NCI-H1694 (cell line): ENCODE measurements around the gene OPN4.

Experiments used
- DNase-seq: peaks from one replicate; lab custom pipeline; 2025; lab: John Stamatoyannopoulos, UW

The OPN4 gene

GRCh38 chr10:86647773-86648703 is 6.3 kb upstream of the OPN4 start:
- DNase-seq: no peak

GRCh38 chr10:86648704-86649427 is 5.5 kb upstream of the OPN4 start:
- no peak for DNase-seq

- no peak for DNase-seq
Measured at GRCh38 chr10:86649471-86650150, 4.7 kb upstream of the OPN4 start.

- DNase-seq: no peak
Measured at GRCh38 chr10:86650151-86650550, 4.2 kb upstream of the OPN4 start.

- no peak for DNase-seq
Measured at GRCh38 chr10:86651021-86651471, 3.3 kb upstream of the OPN4 start.

- no peak for DNase-seq
Measured at GRCh38 chr10:86651631-86652331, 2.6 kb upstream of the OPN4 start.

- DNase-seq: no peak
Measured at GRCh38 chr10:86652361-86653202, 1.8 kb upstream of the OPN4 start.

- no peak for DNase-seq
Measured at GRCh38 chr10:86653379-86653778, 968 bp upstream of the OPN4 start.

- DNase-seq: no peak
Measured at GRCh38 chr10:86653987-86654386, 360 bp upstream of the OPN4 start.

GRCh38 chr10:86655173-86655540 is 810 bp downstream of the OPN4 start:
- no peak for DNase-seq

GRCh38 chr10:86655596-86655995 is 1.2 kb downstream of the OPN4 start:
- DNase-seq: no peak

- DNase-seq: no peak
Measured at GRCh38 chr10:86657011-86657395, 2.7 kb downstream of the OPN4 start.

GRCh38 chr10:86657396-86658011 is 3.2 kb downstream of the OPN4 start:
- no peak for DNase-seq

- DNase-seq: no peak
Measured at GRCh38 chr10:86658261-86658741, 4.0 kb downstream of the OPN4 start.

- DNase-seq: no peak
Measured at GRCh38 chr10:86658751-86659150, 4.4 kb downstream of the OPN4 start.

GRCh38 chr10:86659161-86659691 is 4.9 kb downstream of the OPN4 start:
- no peak for DNase-seq

GRCh38 chr10:86659721-86660453 is 5.5 kb downstream of the OPN4 start:
- DNase-seq: no peak

- DNase-seq: peak; percentile 72
Measured at GRCh38 chr10:86661161-86662025, 7.0 kb downstream of the OPN4 start.
